ENCODE measurements around the gene HIPK2.

HIPK2 gene

DNA sequence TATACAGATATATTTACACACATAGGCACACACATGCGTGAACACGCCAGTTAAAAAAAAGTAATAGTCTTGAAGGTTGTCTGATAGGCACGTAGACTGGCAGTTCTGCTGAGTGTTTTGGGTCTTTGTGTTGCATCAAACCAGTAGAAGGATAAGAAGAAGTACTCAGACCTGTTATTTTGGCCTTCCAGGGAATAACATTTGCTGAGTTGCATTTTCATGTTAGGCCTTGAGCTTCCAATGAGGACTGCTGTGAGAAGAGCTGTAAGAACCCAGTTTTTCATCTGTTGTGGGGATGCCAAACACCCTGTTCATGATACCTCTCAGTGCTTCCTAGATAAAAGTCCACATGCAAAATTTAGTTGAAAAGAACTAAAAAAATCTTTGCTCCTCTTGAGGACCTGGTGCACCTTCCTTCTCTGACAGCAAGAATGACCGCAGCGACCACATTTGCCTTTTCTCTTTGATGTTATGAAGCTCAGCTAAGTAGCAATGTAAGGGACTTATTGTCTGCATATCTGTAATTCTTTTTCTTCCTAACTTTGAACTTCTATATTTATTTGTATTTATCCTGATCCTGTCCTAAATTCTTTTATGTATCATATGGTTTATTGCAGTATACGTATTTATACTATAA, 27.2 kb downstream of the HIPK2 start:
- no peak for DNase-seq

DNA sequence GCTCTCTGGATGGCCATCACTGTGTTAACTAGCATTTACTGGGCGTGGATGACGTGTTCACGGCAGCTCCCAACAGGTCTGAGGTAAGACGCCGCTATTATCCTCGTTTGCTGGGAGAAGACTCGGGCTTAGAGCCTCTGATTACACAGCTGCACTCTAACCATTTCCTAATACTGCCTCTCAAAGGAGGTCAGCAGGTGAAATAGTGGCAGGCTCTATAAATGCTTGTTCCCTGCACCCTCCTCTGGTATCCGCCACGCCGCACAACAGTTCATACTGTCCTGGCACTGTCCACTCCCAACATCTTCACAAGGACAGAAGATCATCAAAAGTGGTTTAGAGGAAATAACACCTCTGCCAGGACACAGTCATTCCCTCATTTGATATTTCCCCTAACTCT, 28.3 kb downstream of the HIPK2 start:
- no peak for DNase-seq

DNA sequence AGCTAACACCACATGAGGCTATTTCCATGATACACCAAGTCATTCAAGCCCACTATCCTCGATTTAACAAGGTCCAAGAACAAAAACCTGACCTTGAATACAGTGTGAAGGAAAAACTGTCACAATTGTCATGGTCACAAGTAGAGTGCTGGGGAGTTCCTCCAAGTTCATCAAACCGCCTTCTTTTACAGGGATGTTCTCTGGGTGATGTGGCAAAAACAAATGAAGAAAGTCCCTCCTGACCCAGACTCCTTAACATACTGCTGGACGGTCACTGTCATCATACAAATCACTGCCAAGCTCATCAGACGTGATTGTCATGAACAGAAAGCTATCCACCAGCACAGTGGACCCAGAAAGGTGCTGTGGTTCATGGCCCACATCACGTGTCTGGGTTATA, 28.9 kb downstream of the HIPK2 start:
- no peak for DNase-seq

DNA sequence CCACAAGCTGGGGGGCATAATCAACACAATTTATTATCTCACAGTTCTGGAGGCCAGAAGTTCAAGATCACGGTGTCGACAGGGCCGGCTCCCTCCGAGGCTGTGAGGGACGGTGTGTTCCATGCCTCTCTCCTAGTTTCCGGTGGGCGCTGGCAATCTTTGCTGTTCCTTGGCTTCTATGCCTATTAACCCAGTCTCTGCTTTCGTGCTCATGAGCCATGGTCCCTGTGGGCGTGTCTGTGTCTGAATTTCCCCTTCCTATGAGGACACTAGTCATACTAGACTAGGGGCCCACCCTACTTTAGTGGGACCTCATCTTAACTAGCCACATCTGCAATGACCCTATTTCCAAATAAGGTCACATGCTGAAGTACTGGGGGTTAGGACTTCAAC, 29.4 kb downstream of the HIPK2 start:
- DNase-seq, result no peak

DNA sequence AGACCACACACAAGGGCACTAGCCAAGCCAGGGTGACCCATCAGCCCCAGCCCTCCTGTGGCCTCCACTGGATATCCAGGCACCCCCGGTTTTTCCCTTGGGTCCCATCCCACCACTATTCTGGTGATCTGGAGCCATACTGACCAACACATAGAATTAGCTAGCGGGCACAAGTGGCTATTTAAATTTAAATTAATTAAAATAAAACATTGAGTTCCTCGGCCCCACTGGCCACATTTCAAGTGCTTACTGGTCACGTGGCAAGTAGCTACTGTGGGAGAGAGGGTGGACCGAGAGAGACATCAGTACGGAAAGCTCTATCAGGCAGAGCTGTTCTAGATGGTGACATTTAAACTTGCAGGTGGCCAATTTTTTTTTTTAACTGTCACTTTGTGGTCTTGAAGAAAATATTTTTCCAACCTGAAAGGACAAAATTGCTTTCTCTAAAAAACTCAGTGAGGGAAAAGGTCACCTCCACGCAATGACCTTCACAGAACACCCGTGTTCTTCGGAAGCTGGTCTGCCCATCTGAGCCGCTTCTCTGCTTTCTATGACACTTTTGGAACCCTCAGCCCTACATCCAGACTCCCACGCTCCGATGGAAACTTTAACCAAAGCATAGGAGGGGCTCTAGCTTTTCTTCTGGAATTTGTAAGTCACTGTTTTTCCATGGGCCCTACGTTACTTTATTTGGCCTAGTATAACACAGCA, 30.0 kb downstream of the HIPK2 start:
- no peak for DNase-seq

DNA sequence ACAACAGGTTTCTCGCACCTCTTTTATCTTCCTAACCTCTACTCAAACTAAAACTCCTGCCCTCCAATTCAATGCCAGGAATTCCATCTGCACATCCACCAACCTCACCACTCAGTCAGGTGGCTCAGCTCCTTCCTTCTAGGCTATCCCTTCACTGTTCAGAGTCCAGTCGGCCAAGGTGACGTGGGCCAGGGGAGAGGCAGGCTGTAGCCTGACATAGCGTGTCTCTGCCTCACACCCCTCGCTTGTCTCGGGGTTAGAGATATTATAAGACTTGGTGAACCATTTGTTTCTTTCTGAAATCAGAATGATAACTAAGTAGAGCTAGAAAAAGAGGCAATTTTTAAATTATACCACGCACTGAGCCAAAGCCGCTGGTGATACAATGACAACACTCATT, 31.1 kb downstream of the HIPK2 start:
- no peak for DNase-seq

DNA sequence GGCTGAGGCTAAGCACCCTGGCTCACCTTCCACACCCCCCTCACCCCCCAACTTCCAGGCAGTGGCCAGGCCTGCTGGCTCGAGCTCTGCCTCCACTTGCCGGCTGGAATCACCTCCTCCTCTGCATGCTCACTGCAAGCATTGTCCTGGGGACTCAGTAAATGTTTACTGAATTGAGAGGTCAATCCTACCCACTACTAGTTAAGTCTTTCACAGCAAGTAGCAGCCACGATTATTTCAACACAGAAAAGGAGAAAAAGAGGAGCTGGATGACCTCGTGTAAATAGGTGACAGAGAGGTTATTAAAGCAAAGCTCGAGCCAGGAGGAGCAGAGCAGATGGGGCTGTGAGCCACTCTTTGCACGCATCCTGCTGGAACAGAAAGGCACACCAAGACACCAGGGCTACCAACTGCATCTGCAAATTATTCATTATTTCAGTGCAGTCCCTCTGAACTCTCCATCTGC, 32.1 kb downstream of the HIPK2 start:
- DNase-seq, result no peak

DNA sequence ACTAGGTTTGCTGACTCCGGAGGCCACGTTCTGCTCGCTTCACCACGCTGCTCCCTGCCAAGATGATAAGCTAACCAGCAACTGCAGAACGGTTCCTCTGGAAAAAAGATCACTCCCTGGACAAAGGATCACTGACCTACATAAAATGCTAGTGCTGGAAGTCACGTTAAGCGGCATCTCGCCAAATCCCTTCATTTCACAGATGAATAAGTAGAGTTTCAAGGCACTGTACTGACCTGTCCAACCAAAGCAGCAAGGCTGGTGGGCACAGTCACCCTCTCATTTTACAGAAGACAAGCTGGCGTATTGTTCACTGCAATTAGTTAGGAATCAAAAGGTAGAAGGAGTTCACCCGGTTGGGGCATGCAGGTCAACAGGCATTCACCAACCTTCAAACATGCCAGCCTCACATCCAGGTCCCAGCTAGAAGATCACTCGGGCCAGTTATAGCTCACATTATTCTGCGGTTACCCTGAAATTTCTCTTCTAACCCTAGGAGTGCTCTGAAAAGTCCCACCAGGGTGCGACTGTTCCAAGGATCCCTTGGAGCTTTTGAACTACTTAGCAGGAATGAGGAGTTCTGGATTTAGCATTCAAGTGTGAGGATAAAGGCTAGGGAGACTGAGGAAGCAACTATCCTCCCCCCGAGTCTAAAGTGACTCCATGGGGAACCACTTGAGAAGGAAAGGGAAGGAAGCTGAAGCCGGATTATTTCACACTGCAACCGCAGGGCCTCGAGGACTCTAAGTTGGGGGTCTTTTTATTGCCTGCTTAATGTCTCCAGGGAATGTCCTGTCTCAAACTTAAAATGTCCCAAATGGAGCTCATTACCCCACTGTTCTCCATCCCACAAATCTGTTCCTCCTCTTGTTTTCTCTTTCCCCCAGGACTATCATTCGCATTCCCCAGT, 32.8 kb downstream of the HIPK2 start:
- DNase-seq, result no peak

DNA sequence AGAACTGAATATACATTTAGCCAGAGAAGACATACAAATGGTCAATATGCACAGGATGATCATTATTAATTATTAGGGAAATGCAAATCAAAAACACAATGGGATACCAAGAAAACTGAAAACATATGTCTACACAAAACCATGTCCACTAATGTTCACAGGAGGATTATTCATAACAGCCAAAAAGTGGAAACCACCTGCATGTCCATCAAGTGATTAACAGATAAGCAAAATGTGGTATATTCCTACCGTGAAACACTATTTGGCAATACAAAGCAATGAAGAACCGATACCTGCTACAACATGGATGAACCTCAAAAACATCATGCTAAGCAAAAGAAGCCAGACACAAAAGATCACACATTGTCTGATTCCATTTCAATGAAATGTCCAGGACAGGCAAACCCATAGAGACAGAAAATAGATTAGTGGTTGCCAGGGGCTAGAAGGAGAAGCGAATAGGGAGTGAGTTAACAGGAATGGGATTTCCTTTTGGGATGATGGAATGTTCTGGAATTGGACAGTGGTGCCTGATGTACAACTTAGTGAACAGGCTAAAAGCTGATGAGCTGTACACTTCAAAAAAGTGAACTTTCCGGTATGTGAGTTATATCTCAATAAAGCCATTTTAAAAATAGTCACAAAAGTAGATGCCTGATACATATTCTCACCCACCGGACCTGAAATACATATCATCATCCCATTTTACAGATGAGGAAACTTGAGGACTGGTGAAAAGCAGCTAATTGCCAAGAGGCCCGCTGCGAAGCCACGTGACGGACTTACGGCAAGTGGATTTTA, 33.6 kb downstream of the HIPK2 start:
- no peak for DNase-seq

DNA sequence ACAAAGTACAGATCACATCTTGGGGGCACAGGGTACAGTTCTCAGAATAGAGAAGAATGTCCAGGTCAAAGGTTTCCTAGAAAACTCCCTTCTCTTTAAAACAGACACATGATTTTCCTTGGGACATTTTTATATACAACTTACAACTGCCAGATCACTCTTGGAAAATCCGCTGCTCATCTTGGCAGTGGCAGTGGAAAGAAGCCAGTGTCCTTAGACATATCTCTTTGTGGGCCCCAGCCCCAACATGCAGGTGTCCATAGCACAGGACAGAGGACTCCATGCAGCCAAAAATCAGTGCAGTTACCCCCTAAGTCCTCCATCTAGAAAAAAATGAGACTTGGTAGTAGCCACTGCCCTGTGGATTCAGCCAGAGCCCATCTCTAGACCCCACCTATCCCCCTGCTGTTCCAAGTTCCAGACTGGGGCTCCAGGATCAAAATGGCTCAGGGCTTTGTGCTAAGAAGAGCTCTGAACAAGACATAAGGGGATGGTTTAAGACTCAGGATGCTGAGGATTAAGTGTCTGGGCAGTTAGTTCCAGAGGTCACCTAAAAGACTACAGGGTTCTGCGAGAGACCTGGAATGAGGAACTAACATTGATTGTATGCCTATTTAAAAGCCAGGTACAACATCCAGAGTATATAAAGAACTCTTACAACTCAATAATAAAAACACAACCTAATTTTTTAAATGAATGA, 34.4 kb downstream of the HIPK2 start:
- DNase-seq, result no peak

DNA sequence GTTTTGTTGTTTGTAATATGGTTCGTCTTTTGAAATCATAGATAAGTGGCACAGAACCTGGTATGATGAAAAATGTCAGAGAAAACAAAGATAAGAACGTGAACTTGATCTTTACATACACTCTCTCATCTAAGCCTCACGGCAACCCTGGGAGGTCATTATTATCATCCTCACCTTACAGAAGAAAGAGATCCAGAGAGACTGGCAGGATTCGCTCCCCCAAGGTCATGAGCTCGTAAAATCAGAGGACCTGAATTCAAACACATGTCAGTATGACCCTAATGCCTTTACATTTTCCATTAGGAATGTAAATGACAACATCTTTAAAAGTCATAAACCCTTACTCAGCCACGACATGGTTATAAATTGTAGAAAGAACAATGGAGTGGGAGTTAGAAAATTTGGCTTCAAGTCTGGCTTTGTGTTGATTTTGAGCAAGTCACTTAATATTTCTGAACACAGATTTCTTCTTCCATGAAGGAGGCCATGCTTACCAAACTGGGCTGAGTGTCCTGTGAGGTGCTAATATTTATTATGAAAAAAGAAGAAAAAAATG, 35.9 kb downstream of the HIPK2 start:
- no peak for DNase-seq

DNA sequence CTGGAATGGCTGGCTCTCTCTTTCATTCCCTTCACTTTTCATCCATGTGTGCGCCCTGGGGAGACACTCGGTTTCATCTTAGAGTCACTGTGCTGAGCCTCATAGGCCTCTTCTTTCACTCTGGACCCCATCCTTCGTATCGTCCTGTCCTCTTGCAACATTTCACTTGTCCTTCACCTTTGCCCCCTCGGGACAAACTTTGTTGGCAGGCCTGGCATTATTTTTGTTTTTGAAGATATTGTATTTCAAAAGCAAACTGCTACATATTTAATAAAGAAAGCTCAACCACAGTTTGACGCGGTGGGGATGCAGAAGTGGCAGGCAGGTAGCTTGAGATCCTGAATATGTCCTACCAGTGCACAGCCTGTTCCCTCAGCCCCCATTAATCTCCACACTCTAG, 36.6 kb downstream of the HIPK2 start:
- DNase-seq, result no peak

DNA sequence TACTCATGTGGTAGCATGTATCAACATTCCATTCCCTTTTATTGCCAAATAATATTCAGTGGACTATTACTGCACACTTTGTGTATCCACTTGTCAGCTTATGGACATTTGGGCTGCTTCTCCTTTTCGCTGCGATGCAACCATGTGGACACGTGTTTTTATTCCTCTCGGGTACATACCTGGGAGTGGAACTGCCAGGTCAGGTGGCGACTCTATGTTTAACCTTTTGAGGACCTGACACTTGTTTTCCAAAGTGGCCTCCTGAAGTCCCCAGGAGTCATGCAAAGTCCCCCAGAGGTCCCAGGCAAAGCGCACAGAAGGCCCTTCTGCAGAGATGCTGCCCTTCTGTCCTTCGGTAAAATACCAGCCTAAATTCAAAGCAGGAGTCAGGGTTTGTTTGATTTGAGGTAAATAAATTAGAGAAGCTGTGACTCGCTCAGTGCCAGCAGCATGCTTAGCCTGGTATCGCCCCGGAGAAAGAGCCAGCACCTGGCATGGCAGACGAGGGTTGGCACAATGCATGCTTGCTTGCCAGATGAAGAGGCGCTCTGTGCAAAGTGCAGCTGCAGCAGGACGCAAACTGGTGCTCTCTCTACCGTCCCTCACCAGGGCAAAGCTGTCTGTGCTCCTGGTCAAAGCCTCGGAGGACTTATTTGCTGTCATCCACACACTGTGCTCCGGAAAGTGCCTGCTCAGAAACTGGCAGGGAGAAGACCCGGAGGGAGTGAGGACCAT, 37.8 kb downstream of the HIPK2 start:
- no peak for DNase-seq

DNA sequence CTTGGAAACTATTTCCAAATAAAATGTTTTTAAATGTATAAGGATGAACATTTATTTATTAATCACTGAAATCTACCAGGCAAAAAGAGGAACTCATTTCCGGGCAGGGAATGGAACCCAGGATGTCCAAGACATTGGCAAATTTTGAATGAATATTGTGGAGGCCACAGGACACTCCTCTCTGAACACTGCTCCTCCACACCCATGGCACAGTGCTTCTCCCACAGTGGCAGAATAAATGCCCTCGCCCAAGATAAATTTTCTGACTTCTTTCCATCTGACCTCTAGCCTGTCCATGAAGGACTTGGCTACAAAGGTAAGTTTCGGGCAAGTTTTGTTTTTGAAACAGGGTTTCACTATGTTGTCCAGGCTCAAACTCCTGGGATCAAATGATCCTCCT, 39.0 kb downstream of the HIPK2 start:
- no peak for DNase-seq

DNA sequence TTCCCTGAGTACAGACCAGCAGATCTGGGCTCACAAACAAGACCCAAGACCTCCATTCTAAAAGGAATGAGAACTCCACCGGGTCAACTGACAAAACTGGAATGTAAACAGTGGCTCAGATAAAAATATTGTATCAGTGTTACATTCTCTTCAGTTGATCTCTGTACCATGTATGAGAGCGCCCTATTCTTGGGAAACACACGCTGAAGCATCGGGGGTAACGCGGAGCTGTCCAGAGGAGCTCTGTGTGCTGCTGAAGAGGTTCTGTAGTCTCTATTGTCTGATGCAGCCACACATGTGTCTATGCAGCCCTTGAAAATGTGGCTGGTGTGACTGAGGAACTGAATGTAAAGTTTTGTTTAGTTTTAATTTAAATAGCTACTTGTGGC, 39.7 kb downstream of the HIPK2 start:
- DNase-seq, result no peak

DNA sequence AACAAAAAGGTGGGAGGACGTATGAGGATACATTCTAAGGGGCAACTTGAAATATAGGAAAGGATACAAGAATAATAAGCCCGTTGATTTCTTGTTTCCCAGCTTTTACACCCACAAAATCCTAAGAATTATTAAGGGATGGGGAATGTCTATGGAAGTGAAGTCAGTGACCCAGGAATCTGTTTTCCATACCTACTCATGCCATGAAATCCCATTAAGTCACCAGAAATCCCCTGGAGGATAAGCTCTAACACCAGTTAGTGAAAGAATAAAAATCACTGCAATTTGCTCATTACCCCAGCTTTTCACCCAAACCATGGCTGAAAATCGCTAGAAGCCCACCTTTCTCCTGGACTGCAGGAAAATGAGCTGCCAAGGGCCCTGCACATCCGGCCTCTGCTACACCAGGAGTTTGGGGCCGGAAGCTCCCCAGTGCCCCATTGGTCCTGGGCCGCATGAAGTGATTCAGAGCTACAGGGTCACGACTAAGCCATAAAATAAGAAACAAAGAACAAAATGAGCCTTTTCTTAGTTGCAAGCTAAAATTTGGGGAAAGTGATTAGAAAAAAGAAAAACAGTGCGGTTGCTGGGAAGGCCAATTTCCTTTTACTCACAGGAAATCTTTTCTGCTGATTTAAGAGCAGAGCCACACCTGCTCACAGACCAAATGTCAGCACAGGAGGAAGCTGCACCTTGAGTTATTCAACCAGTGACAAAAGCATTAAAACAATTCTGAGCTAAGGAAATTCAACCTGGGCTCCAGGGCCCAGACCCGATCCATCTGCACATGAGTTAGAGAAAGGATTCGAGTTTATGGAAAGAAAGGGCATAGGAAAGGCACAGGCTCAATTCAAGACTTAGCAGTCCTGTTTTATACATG, 40.3 kb downstream of the HIPK2 start:
- DNase-seq, result no peak

DNA sequence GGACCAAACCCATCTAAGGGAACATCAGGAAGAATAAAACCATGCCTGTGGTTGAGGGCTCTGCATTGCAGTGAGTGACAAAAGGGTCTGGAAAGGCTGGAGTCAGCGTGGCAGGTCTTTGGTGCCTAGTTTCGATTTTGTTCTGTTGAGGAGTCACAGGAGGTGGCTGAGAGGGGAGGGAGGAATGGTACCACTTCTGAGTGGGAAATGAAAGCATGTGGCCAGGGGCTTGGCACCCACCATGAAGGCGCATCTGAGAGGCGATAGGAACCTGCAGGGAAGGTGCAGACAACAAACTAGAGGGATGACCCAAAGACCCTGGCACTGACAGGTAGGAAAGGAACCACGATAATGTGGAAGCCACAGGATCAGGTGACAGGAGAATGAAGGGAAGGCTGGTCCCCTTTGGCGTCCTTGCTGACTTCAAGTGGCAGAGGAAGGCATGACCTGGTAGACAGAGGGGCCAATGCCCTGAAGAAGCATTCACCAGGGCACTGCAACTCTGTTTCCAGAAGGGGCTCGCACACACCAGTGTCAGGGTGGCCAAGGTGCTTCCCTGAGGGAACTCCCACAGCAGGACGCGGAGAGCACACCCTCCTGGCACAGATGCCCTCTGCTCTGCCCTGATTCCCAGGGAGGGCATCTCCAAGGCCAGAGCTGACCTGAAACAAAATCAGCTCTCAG, 41.7 kb downstream of the HIPK2 start:
- DNase-seq, result no peak

DNA sequence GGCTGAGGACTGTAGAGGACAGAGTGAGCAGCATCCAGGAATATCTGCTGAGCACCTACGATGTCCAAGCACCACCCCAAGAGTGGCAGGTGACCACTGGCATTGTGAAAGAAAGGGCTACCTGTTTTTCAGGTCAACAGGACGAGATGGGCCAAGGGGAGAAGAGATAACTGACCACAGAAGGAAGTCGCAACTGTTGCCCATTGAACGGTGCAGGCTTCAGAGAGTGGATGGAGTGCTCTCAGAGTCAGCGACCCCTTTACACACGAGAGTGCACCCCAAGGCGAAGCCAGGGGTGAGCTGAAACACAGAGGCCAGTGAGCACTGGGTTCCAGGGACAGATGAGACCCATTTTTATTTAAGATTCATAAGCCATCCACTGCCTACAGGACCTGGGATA, 42.3 kb downstream of the HIPK2 start:
- no peak for DNase-seq

DNA sequence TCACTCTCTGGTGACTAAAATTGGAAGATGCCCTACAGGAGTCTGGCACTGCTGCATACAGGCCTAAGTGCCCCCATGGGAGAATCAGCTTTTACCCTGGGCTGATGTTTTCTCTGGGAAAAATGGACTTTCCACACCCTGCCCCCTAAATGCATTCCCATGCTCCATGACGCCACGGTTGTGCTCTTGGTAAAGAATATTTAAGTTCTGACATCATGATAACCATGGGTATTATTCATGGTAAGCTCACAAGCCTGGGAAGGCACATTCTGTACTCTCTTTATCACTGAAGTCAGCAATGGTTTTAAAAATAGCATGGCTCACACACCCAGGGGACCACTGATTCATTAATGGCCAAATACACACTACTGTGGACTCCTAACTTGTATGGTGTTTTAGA, 43.4 kb downstream of the HIPK2 start:
- no peak for DNase-seq

DNA sequence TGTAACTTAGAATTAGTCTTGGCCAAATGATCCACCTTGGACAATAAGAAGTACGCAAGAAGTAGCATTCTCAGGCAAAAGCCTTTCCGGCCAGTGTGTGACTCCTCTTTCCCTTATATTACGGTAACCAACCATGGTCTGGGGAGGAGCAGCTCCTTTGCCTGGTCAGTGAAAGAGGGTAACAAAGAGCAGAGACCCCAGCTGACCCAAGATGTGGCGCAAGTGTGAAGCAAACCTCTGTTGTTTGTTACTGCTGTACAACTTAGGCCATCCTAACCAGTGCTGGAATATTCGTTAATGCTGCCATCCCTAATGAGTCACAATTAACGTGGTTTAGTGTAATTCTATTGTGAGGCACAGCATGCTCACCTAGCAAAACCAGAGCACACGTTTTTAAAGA, 44.0 kb downstream of the HIPK2 start:
- no peak for DNase-seq

Data from activated CD4-positive, alpha-beta T cell treated with anti-CD3 and anti-CD28 coated beads, Interleukin-2, amount 50 U/mL, for 4 hours (primary cell).